ENCODE measurements around the gene ATRNL1. TPM values are rescaled to one million over a fixed set of nuclear protein-coding genes. Genes with fewer than 3 reads are reported as not detected.

Gene ATRNL1
- total RNA-seq, 1 experiment from 2014 or later, result 1.3 TPM

GRCh38 chr10:115854740-115855435, 761.7 kb downstream of the ATRNL1 start:
- Histone ChIP-seq H3K79me2 (ENCODE audit: insufficient read depth, low read length) (no peaks in the 10 kb centered on the region), H3K27ac (ENCODE audit: low read depth, low read length) (no peak overlapping the region), H4K20me1 (ENCODE audit: insufficient read depth) (no peaks in the 10 kb centered on the region), H3K36me3 (ENCODE audit: control insufficient read depth in 1 of 2, insufficient read depth in 2 of 2, low read length in 2 of 2) (no peaks in the 10 kb centered on the region), H3K4me2 (ENCODE audit: low read length) (no peak overlapping the region), H3K27me3 (ENCODE audit: insufficient read depth, low read length) (peaks cover 18% of the 10 kb centered on the region; the same call in 1 of the 2 replicates), H3K9me2 (ENCODE audit: insufficient read depth) (no peaks in the 10 kb centered on the region), H2AFZ (ENCODE audit: low read depth, low read length, poor library complexity, severe bottlenecking) (no peak overlapping the region), H3K9ac (ENCODE audit: low read length) (no peak overlapping the region), H3K4me3 (replicated peaks in 1 of 2; ENCODE audit: low read depth in 1 of 2, low read length in 2 of 2) (no peak overlapping the region), H3K9me3 (ENCODE audit: control insufficient read depth in 1 of 2, insufficient read depth in 1 of 2, low read depth in 1 of 2, low read length in 2 of 2) (no peaks in the 10 kb centered on the region), H3K4me1 (ENCODE audit: control insufficient read depth in 1 of 2, insufficient read depth in 2 of 2, low read length in 2 of 2) (peaks cover 0 to 5% of the 10 kb centered on the region in 2 experiments; a peak in 1 of 4 replicates)
- ChIA-PET CTCF (no interaction called here), RAD21 (ENCODE audit: low non-redundant PET in 1 of 2, low total read pairs in 2 of 2, uncharacterized antibody in 2 of 2, unreplicated experiment in 2 of 2) (no interaction called here), POLR2A (no interaction called here)
- no TSS peak for BruUV-seq (replicated peaks)
- TF ChIP-seq, protein P1, sequence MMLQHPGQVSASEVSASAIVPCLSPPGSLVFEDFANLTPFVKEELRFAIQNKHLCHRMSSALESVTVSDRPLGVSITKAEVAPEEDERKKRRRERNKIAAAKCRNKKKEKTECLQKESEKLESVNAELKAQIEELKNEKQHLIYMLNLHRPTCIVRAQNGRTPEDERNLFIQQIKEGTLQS (IDR thresholded peaks at IDR 0.05), result no peak
- no peak for TF ChIP-seq SIN3A (IDR thresholded peaks at IDR 0.05; ENCODE audit: low read depth)
- no peak for TF ChIP-seq ZBTB33 (IDR thresholded peaks at IDR 0.05; ENCODE audit: extremely low read depth, insufficient replicate concordance, low read length)
- TF ChIP-seq SRF (IDR thresholded peaks at IDR 0.05; ENCODE audit: low read depth), result no peak
- TF ChIP-seq EZH2phosphoT487 (IDR thresholded peaks at IDR 0.05; ENCODE audit: borderline replicate concordance), result no peak
- TF ChIP-seq RAD21 (IDR thresholded peaks at IDR 0.05; ENCODE audit: low read depth), result no peak
- no peak for TF ChIP-seq CTCF (IDR thresholded peaks at IDR 0.05 in 2 of 3, conservative IDR thresholded peaks at IDR 0.05 in 1 of 3; ENCODE audit: borderline replicate concordance in 1 of 3, insufficient read depth in 1 of 3, low read depth in 2 of 3, low read length in 2 of 3)
- no peak for TF ChIP-seq MAX (IDR thresholded peaks at IDR 0.05)
- no peak for TF ChIP-seq TCF7L2 (IDR thresholded peaks at IDR 0.05; ENCODE audit: borderline replicate concordance, extremely low read depth, insufficient read depth, insufficient read length)
- no peak for TF ChIP-seq FOSL1 (IDR thresholded peaks at IDR 0.05; ENCODE audit: low read depth)
- intact Hi-C loops (cut with micrococcal nuclease), result no loop called here
- ATAC-seq (no peak), DNase-seq (ENCODE audit: low read depth, low spot score) (no peak)
